OCI-LY3 (cell line): ENCODE data around the gene IRAK1.

ENCODE experiments used
- H2AFZ ChIP-seq: fragments of 200-600, 300-600 bp; shearing (Covaris generic); 2 replicates; pipeline ENCODE4 v1.6.0; 2014; ENCODE audit warnings: antibody characterized with exemption, low read depth, low read length
- H3K27ac ChIP-seq: fragments of 200-600, 300-600 bp; sonication (generic); 2 replicates; pipeline ENCODE4 v1.5.1; 2014; ENCODE audit warnings: mild to moderate bottlenecking, low read length, moderate library complexity, mixed read lengths
- H3K27me3 ChIP-seq: fragments of 200-600, 300-600 bp; sonication (generic); 2 replicates; pipeline ENCODE4 v1.6.1; 2014; ENCODE audit warnings: low read depth, low read length, mixed read lengths
- H3K36me3 ChIP-seq: fragments of 200-600, 300-600 bp; sonication (generic); replicated peaks from 2 replicates; pipeline ENCODE3; 2014; ENCODE audit warnings: low read depth, low read length, mixed read lengths
- H3K4me1 ChIP-seq: fragments of 300-600, 200-600 bp; sonication (generic); 2 replicates; pipeline ENCODE4 v1.6.1; 2014; ENCODE audit warnings: low read length, mixed read lengths
- H3K4me2 ChIP-seq: fragments of 200-600, 300-600 bp; sonication (generic); 2 replicates; pipeline ENCODE4 v1.6.1; 2014; ENCODE audit warnings: low read length, mixed read lengths
- H3K4me3 ChIP-seq: fragments of 300-600, 200-600 bp; sonication (generic); 2 replicates; pipeline ENCODE4 v1.5.1; 2014; ENCODE audit warnings: antibody characterized with exemption, mild to moderate bottlenecking, low read length, moderate library complexity
- H3K79me2 ChIP-seq: fragments of 300-600, 200-600 bp; shearing (Covaris generic); 2 replicates; pipeline ENCODE4 v1.6.1; 2014; ENCODE audit warnings: mild to moderate bottlenecking, low read length, mixed read lengths
- H3K9ac ChIP-seq: fragments of 300-600, 200-600 bp; shearing (Covaris generic); 2 replicates; pipeline ENCODE4 v1.6.0; 2014; ENCODE audit warnings: mild to moderate bottlenecking, low read length, moderate library complexity
- H3K9me3 ChIP-seq: fragments of 200-600, 300-600 bp; shearing (Covaris generic); 2 replicates; pipeline ENCODE4 v1.6.1; 2014; ENCODE audit warnings: low read length, mixed read lengths; ENCODE audit not compliant: insufficient read depth
- H4K20me1 ChIP-seq: fragments of 200-600, 300-600 bp; sonication (generic); 2 replicates; pipeline ENCODE4 v1.6.1; 2016; ENCODE audit warnings: low read length, mixed read lengths; ENCODE audit not compliant: insufficient read depth
- EZH2phosphoT487 ChIP-seq: fragments of 200-600 bp; shearing (Covaris generic); IDR thresholded peaks from 2 replicates; pipeline ENCODE4 v1.6.1; 2018; ENCODE audit warnings: antibody characterized with exemption, mixed run types, low read depth
- TF ChIP-seq, protein P1 (sequence below): fragments of 200-600, 300-600 bp; sonication (generic); IDR thresholded peaks from 2 replicates; pipeline ENCODE4 v1.5.1; 2014; ENCODE audit warnings: antibody characterized with exemption, low read length, low read depth

The IRAK1 gene

GRCh38 chrX:153963546-153963945, 56.2 kb downstream of the IRAK1 start:
- no peak overlapping the region for H3K4me2 ChIP-seq
- no peaks in the 10 kb centered on the region for H3K27me3 ChIP-seq
- H4K20me1 ChIP-seq: peaks cover 46% of the 10 kb centered on the region
- H3K79me2 ChIP-seq: peaks cover 63% of the 10 kb centered on the region
- peaks cover 34% of the 10 kb centered on the region for H3K36me3 ChIP-seq
- H3K4me1 ChIP-seq: peaks cover 18% of the 10 kb centered on the region
- H3K4me3 ChIP-seq: no peak overlapping the region
- TF ChIP-seq, protein P1, sequence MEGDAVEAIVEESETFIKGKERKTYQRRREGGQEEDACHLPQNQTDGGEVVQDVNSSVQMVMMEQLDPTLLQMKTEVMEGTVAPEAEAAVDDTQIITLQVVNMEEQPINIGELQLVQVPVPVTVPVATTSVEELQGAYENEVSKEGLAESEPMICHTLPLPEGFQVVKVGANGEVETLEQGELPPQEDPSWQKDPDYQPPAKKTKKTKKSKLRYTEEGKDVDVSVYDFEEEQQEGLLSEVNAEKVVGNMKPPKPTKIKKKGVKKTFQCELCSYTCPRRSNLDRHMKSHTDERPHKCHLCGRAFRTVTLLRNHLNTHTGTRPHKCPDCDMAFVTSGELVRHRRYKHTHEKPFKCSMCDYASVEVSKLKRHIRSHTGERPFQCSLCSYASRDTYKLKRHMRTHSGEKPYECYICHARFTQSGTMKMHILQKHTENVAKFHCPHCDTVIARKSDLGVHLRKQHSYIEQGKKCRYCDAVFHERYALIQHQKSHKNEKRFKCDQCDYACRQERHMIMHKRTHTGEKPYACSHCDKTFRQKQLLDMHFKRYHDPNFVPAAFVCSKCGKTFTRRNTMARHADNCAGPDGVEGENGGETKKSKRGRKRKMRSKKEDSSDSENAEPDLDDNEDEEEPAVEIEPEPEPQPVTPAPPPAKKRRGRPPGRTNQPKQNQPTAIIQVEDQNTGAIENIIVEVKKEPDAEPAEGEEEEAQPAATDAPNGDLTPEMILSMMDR: no peak
- TF ChIP-seq EZH2phosphoT487: no peak
- H3K9me3 ChIP-seq: no peaks in the 10 kb centered on the region
- H2AFZ ChIP-seq: no peak overlapping the region
- H3K9ac ChIP-seq: no peak overlapping the region
- H3K27ac ChIP-seq: no peak overlapping the region

GRCh38 chrX:153961292-153961691, 58.4 kb downstream of the IRAK1 start:
- Histone ChIP-seq H3K36me3 (peaks cover 18% of the 10 kb centered on the region), H3K4me3 (no peak overlapping the region), H3K79me2 (peaks cover 40% of the 10 kb centered on the region), H3K9ac (no peak overlapping the region), H3K9me3 (no peaks in the 10 kb centered on the region), H3K4me2 (no peak overlapping the region), H4K20me1 (peaks cover 24% of the 10 kb centered on the region), H3K27ac (no peak overlapping the region), H3K4me1 (no peaks in the 10 kb centered on the region), H2AFZ (no peak overlapping the region), H3K27me3 (no peaks in the 10 kb centered on the region)
- TF ChIP-seq EZH2phosphoT487: no peak
- TF ChIP-seq, protein P1: no peak

DNA sequence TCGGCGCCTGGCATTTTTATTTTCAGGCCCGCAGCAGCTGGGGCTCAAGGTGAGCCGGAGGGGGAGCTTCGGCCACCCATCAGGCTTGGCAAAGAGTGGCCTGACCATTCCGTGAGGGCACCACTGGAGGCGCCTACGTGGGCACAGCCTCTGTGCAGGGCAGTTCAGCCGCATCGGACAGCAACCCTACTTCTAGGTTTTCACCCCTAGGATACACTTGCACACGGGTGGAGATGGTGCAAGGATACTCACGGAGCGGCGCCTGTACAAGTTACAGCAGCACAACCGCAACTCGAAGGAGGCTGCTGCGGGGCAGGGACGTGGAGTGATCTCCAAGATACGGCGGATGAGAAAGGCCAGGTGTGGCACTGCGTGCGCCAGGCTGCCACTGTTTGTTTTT, 58.9 kb downstream of the IRAK1 start:
- TF ChIP-seq, protein P1: no peak
- TF ChIP-seq EZH2phosphoT487: no peak
- Histone ChIP-seq H3K4me3 (no peak overlapping the region), H3K9me3 (no peaks in the 10 kb centered on the region), H3K4me1 (no peaks in the 10 kb centered on the region), H3K4me2 (no peak overlapping the region), H2AFZ (no peak overlapping the region), H3K9ac (no peak overlapping the region), H4K20me1 (peaks cover 19% of the 10 kb centered on the region), H3K79me2 (peaks cover 35% of the 10 kb centered on the region), H3K36me3 (peaks cover 21% of the 10 kb centered on the region), H3K27me3 (no peaks in the 10 kb centered on the region), H3K27ac (no peak overlapping the region)
